Esophagus muscularis mucosa (tissue), 3 donors: ENCODE results near the gene GPC2.

Source experiments
- POLR2A ChIP-seq: fragments of 450-650 bp; IDR thresholded peaks from one replicate; pipeline ENCODE4 v1.6.1; 2017; ENCODE audit warnings: antibody characterized with exemption, moderate library complexity, mild to moderate bottlenecking, low read depth
- TF ChIP-seq, protein P1 (sequence below), 3 experiments: fragments of 200-600 bp in 2 of 3; fragments of 450-650 bp in 1 of 3; sonication (generic) in 2 of 3; IDR thresholded peaks; one replicate each; pipeline ENCODE4 v1.5.1; 2017 to 2019; ENCODE audit warnings: antibody characterized with exemption in 3 of 3, mild to moderate bottlenecking in 2 of 3, moderate library complexity in 1 of 3

DNA sequence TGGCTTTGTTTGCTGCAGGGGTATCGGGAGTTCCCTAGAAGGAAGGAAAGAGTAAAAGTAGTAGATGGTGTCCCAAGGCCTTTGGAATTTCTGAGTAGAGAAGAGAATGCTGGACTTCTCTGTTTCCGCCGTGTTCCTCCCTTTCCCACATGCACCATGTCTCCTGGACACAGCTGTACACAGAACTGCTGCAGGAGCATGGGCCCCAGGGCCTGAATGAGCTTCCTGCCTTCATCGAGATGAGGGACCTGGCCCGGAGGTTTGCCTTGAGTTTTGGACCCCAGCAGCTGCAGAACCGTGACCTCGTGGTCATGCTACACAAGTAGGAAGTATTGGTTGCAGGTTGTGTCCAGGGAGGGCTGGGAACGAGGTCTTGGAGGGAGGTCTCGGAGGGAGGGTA lies 27.3 kb upstream of the GPC2 start:
- TF ChIP-seq, protein P1, sequence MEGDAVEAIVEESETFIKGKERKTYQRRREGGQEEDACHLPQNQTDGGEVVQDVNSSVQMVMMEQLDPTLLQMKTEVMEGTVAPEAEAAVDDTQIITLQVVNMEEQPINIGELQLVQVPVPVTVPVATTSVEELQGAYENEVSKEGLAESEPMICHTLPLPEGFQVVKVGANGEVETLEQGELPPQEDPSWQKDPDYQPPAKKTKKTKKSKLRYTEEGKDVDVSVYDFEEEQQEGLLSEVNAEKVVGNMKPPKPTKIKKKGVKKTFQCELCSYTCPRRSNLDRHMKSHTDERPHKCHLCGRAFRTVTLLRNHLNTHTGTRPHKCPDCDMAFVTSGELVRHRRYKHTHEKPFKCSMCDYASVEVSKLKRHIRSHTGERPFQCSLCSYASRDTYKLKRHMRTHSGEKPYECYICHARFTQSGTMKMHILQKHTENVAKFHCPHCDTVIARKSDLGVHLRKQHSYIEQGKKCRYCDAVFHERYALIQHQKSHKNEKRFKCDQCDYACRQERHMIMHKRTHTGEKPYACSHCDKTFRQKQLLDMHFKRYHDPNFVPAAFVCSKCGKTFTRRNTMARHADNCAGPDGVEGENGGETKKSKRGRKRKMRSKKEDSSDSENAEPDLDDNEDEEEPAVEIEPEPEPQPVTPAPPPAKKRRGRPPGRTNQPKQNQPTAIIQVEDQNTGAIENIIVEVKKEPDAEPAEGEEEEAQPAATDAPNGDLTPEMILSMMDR (IDR thresholded peaks at IDR 0.05) = no peak
- TF ChIP-seq POLR2A = no peak
